HEK293T (cell line): ENCODE data around the gene H6PD.

Experiments used
- BHLHE40 ChIP-seq: fragments of 450-650 bp; IDR thresholded peaks from 2 replicates; pipeline ENCODE4 v1.6.1; 2016; ENCODE audit warnings: mild to moderate bottlenecking, moderate library complexity, borderline replicate concordance
- L3MBTL2 ChIP-seq: fragments of 450-650 bp; conservative IDR thresholded peaks from 2 replicates; pipeline ENCODE4 v1.6.1; 2016; ENCODE audit warnings: mild to moderate bottlenecking

- TF ChIP-seq L3MBTL2 (no peak), BHLHE40 (no peak)
Measured at GRCh38 chr1:9256332-9256731, 21.8 kb downstream of the H6PD start.
